Measurements from ENCODE around the gene CAPN12. TPM values are rescaled to one million over a fixed set of nuclear protein-coding genes. Genes with fewer than 3 reads are reported as not detected.

CAPN12 gene
- total RNA-seq, 4 donors from 2014 or later = 0.83 to 2.1 (median 1.6) TPM

GRCh38 chr19:38737281-38737865 is 6.9 kb downstream of the CAPN12 start:
- Histone ChIP-seq H3K4me3 (peak overlapping the region in 1 of 4 donors; percentile 27), H3K4me1 (peaks cover 18 to 48% (median 34%) of the 10 kb centered on the region in 4 donors), H3K27me3 (no peaks in the 10 kb centered on the region), H3K36me3 (peaks cover 0 to 1% (median 0%) of the 10 kb centered on the region in 4 donors), H3K27ac (replicated peaks in 1 of 4) (no peak overlapping the region), H3K9me3 (no peaks in the 10 kb centered on the region)
- WGBS = 60% methylated on average over 6 of the region's 22 CpGs
- DNase-seq (ENCODE audit: extremely low spot score) = no peak
- TF ChIP-seq POLR2AphosphoS5 (IDR thresholded peaks at IDR 0.05) (no peak), CTCF (IDR thresholded peaks at IDR 0.05) (no peak), EP300 (IDR thresholded peaks at IDR 0.05) (no peak)
- intact Hi-C loops (cut with DNase I) = no loop called here

GRCh38 chr19:38736413-38737280 is 7.6 kb downstream of the CAPN12 start:
- Histone ChIP-seq H3K27ac (replicated peaks in 1 of 4) (peak overlapping the region; percentile 7 to 69 (median 36)), H3K27me3 (no peaks in the 10 kb centered on the region), H3K9me3 (no peaks in the 10 kb centered on the region), H3K4me3 (peak overlapping the region; percentile 40 to 60 (median 42)), H3K36me3 (peaks cover 0 to 9% (median 4%) of the 10 kb centered on the region in 4 donors), H3K4me1 (peaks cover 18 to 51% (median 41%) of the 10 kb centered on the region in 4 donors)
- TF ChIP-seq POLR2A (IDR thresholded peaks at IDR 0.05; ENCODE audit: low read depth) (no peak), EP300 (IDR thresholded peaks at IDR 0.05) (no peak), CTCF (IDR thresholded peaks at IDR 0.05) (no peak), POLR2AphosphoS5 (IDR thresholded peaks at IDR 0.05) (no peak)
- 8% methylated on average over 14 of the region's 36 CpGs for WGBS
- intact Hi-C loops (cut with DNase I) = no loop called here
- DNase-seq (ENCODE audit: extremely low spot score) = no peak

- intact Hi-C loops (cut with DNase I) = no loop called here
- DNase-seq (ENCODE audit: extremely low spot score) = no peak
Measured at GRCh38 chr19:38736036-38736412, 8.2 kb downstream of the CAPN12 start.

GRCh38 chr19:38735257-38735686 is 9.0 kb downstream of the CAPN12 start:
- 41% methylated on average over 4 of the region's 18 CpGs for WGBS
- Histone ChIP-seq H3K36me3 (peaks cover 8 to 22% (median 17%) of the 10 kb centered on the region in 4 donors), H3K27ac (replicated peaks in 1 of 4) (peak overlapping the region; percentile 64 to 78 (median 74)), H3K4me1 (peaks cover 18 to 59% (median 46%) of the 10 kb centered on the region in 4 donors), H3K4me3 (peak overlapping the region in 2 of 4 donors; percentile 5 to 40), H3K9me3 (no peaks in the 10 kb centered on the region), H3K27me3 (no peaks in the 10 kb centered on the region)
- no peak for DNase-seq (ENCODE audit: extremely low spot score)
- intact Hi-C loops (cut with DNase I) = no loop called here
- TF ChIP-seq EP300 (IDR thresholded peaks at IDR 0.05) = no peak
- no peak for TF ChIP-seq POLR2A (IDR thresholded peaks at IDR 0.05; ENCODE audit: low read depth)
- TF ChIP-seq CTCF (IDR thresholded peaks at IDR 0.05) = no peak
- no peak for TF ChIP-seq POLR2AphosphoS5 (IDR thresholded peaks at IDR 0.05)

More at GRCh38 chr19:38736036-38736412, 8.2 kb downstream of the CAPN12 start:
- Histone ChIP-seq H3K4me1 (peaks cover 18 to 54% (median 45%) of the 10 kb centered on the region in 4 donors), H3K4me3 (peak overlapping the region; percentile 40 to 60 (median 42)), H3K36me3 (peaks cover 1 to 15% (median 10%) of the 10 kb centered on the region in 4 donors), H3K27ac (replicated peaks in 1 of 4) (peak overlapping the region; percentile 7 to 69 (median 36)), H3K27me3 (no peaks in the 10 kb centered on the region), H3K9me3 (no peaks in the 10 kb centered on the region)
- no CpG with 5 or more reads among the region's 42 CpGs for WGBS
- TF ChIP-seq POLR2A (IDR thresholded peaks at IDR 0.05; ENCODE audit: low read depth) (no peak), POLR2AphosphoS5 (IDR thresholded peaks at IDR 0.05) (no peak), CTCF (IDR thresholded peaks at IDR 0.05) (no peak), EP300 (IDR thresholded peaks at IDR 0.05) (no peak)

Data from esophagus muscularis mucosa (tissue), 4 donors.